CD14-positive monocyte (primary cell): ENCODE data around the gene GID8. TPM values are rescaled to one million over a fixed set of nuclear protein-coding genes. Genes with fewer than 3 reads are reported as not detected.

Experiments
- DNase-seq, 3 donors: peaks; one replicate each; pipeline ENCODE4 v3.0.0-alpha.2; 2011 to 2022
- H2AFZ ChIP-seq: 2 replicates; pipeline ENCODE4 v1.6.0; 2012; ENCODE audit warnings: mild to moderate bottlenecking, low read depth, low read length, inconsistent platforms; ENCODE audit not compliant: insufficient read depth, poor library complexity, severe bottlenecking
- H3K27ac ChIP-seq, 2 donors: 1 replicate in 1 of 2; 2 replicates in 1 of 2; pipeline ENCODE4 v1.5.1; 2012 to 2013; ENCODE audit warnings: low read length in 2 of 2, control low read depth in 1 of 2, inconsistent platforms in 1 of 2, low read depth in 1 of 2, mild to moderate bottlenecking in 1 of 2
- H3K27me3 ChIP-seq, 2 donors: one replicate each; pipeline versions ENCODE4 v1.6.0 to v1.6.1; 2011 to 2013; ENCODE audit warnings: low read length in 2 of 2; ENCODE audit not compliant: control insufficient read depth in 2 of 2, insufficient read depth in 2 of 2
- H3K36me3 ChIP-seq, 2 donors: replicated peaks in 1 of 2; 1 replicate in 1 of 2; 2 replicates in 1 of 2; pipeline versions ENCODE4 v1.5.1 to v1.6.1; 2012 to 2013; ENCODE audit warnings: low read length in 2 of 2, control low read depth in 1 of 2, inconsistent platforms in 1 of 2, mild to moderate bottlenecking in 1 of 2; ENCODE audit not compliant: insufficient read depth in 2 of 2, control insufficient read depth in 1 of 2
- H3K4me1 ChIP-seq, 2 donors: 1 replicate in 1 of 2; 2 replicates in 1 of 2; pipeline versions ENCODE4 v1.5.1 to v1.6.1; 2012 to 2013; ENCODE audit warnings: low read length in 2 of 2, control low read depth in 1 of 2, inconsistent platforms in 1 of 2, mild to moderate bottlenecking in 1 of 2, moderate library complexity in 1 of 2; ENCODE audit not compliant: insufficient read depth in 2 of 2, control insufficient read depth in 1 of 2
- H3K4me2 ChIP-seq: replicated peaks from 2 replicates; pipeline ENCODE3; 2012; ENCODE audit warnings: low read length, moderate library complexity, mild to moderate bottlenecking; ENCODE audit not compliant: poor library complexity, severe bottlenecking; ENCODE audit errors: extremely low read depth
- H3K4me3 ChIP-seq, 3 experiments: fragments of 200-600 bp in 1 of 3; sonication (generic) in 1 of 3; replicated peaks in 1 of 3; 1 replicate in 2 of 3; 2 replicates in 1 of 3; pipeline ENCODE4 v1.5.1; 2011 to 2013; ENCODE audit warnings: low read length in 3 of 3, mild to moderate bottlenecking in 3 of 3, control low read depth in 2 of 3, low read depth in 2 of 3, inconsistent platforms in 1 of 3, moderate library complexity in 1 of 3
- H3K79me2 ChIP-seq: 2 replicates; pipeline ENCODE4 v1.6.0; 2012; ENCODE audit warnings: mild to moderate bottlenecking, control low read depth, inconsistent platforms, low read length, moderate library complexity; ENCODE audit not compliant: insufficient read depth
- H3K9ac ChIP-seq: 2 replicates; pipeline ENCODE4 v1.6.0; 2017; ENCODE audit warnings: low read length, mild to moderate bottlenecking; ENCODE audit not compliant: insufficient read depth, poor library complexity, severe bottlenecking
- H3K9me3 ChIP-seq, 2 donors: replicated peaks in 1 of 2; 1 replicate in 1 of 2; 2 replicates in 1 of 2; pipeline versions ENCODE4 v1.5.1 to v1.6.1; 2012 to 2013; ENCODE audit warnings: low read length in 2 of 2, control low read depth in 1 of 2; ENCODE audit not compliant: control insufficient read depth in 1 of 2, insufficient read depth in 1 of 2
- H4K20me1 ChIP-seq: 2 replicates; pipeline ENCODE4 v1.6.0; 2012; ENCODE audit warnings: mild to moderate bottlenecking, low read length, control low read depth, moderate library complexity; ENCODE audit not compliant: insufficient read depth
- H3K27ac Mint-ChIP-seq, 7 donors: one replicate each; pipeline ENCODE4 v1.8.0; 2020; ENCODE audit warnings: mild to moderate bottlenecking in 7 of 7, mixed read lengths in 7 of 7, moderate library complexity in 6 of 7, inconsistent platforms in 2 of 7
- H3K27me3 Mint-ChIP-seq, 3 donors: one replicate each; pipeline ENCODE4 v1.8.0; 2021 to 2022; ENCODE audit warnings: low read depth in 3 of 3, mild to moderate bottlenecking in 3 of 3, mixed read lengths in 3 of 3, moderate library complexity in 3 of 3, inconsistent platforms in 1 of 3
- H3K36me3 Mint-ChIP-seq, 2 donors: one replicate each; pipeline ENCODE4 v1.8.0; 2020; ENCODE audit warnings: mixed read lengths in 2 of 2, inconsistent platforms in 1 of 2, mild to moderate bottlenecking in 1 of 2
- H3K4me1 Mint-ChIP-seq: one replicate; pipeline ENCODE4 v1.8.0; 2020; ENCODE audit warnings: mild to moderate bottlenecking, mixed read lengths
- H3K4me3 Mint-ChIP-seq, 2 donors: one replicate each; pipeline ENCODE4 v1.8.0; 2020; ENCODE audit warnings: mild to moderate bottlenecking in 2 of 2, mixed read lengths in 2 of 2, moderate library complexity in 1 of 2
- H3K9me3 Mint-ChIP-seq, 7 donors: one replicate each; pipeline ENCODE4 v1.8.0; 2020 to 2022; ENCODE audit warnings: mixed read lengths in 7 of 7, mild to moderate bottlenecking in 6 of 7, moderate library complexity in 6 of 7, inconsistent platforms in 2 of 7
- CTCF ChIP-seq: fragments of 200-600 bp; IDR thresholded peaks from one replicate; pipeline ENCODE4 v1.8.0; 2022; ENCODE audit warnings: antibody characterized with exemption, mild to moderate bottlenecking
- WGBS: methylation state at CpG from one replicate; pipeline ENCODE4 v1.1.5; 2013; ENCODE audit warnings: missing lambda C conversion rate; ENCODE audit not compliant: insufficient coverage; 5-methylcytosine and 5-hydroxymethylcytosine counted together
- intact Hi-C, 2 donors: fragments of 100-400 bp; cut with micrococcal nuclease; formaldehyde crosslinking; loops; one replicate each; pipeline versions ENCODE4 v1.15.0 to v1.15.1; 2023
- polyA plus RNA-seq, 3 donors: library from polyadenylated mRNA; depleted of rRNA in 1 of 3; unstranded in 2 of 3; stranded (reverse) in 1 of 3; fragments of 300-500 nt in 2 of 3; fragments of >200 nt in 1 of 3; fragmentation: Illumina TruSeq in 2 of 3; gene quantifications; 1 replicate in 2 of 3; 2 replicates in 1 of 3; pipeline ENCODE4 v1.2.3, GENCODE V29; 2012 to 2021

GID8 gene
- polyA plus RNA-seq, 3 donors, result 12.4 to 19.7 (median 12.7) TPM

DNA sequence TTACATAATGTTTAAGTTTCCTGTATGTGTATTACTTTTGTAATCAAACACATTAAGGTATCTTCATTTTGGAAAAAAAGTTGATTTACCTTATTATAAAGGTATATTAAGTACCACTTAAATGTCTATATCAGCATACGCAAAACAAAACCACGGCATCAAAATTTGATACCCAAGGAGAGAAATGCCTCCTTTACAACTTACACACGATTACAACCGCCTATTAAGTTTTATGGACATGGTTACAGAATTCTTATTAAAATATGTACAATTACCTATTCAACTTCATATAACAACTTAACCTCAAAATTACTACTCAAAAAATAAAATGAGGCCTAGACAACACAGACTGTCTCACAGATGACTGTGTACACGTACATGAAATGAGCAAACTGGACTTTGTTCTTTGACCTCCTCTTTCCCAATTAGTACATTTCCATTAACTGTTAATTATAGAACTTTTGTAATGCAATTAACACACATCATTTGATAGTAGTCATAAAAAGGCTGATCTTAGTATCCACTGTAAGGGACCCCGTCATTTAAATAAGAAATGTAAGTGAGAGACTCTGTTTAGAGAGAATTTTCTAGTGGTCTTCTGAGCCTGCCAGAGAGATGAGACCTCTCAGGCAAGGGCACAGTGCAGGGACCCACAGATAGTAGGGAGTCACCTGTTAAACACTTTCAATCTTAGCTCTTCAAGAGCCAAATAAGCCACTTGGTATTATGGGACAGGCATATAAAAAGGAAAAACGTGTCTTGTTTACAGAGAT is 14.1 kb upstream of the GID8 start:
- no peaks in the 10 kb centered on the region for H3K27me3 Mint-ChIP-seq
- Histone ChIP-seq H3K36me3 (no peaks in the 10 kb centered on the region), H3K4me3 (peak overlapping the region in 1 of 3 experiments; percentile 84), H3K9me3 (no peaks in the 10 kb centered on the region), H2AFZ (no peak overlapping the region), H3K79me2 (peaks cover 100% of the 10 kb centered on the region), H3K4me2 (peak overlapping the region; percentile 90), H4K20me1 (peaks cover 83% of the 10 kb centered on the region), H3K27me3 (no peaks in the 10 kb centered on the region), H3K27ac (peak overlapping the region in 1 of 2 donors; percentile 94), H3K4me1 (peaks cover 59 to 86% of the 10 kb centered on the region in 2 donors), H3K9ac (no peak overlapping the region)
- peak overlapping the region; percentile 96 to 97 for H3K4me3 Mint-ChIP-seq
- peaks cover 67% of the 10 kb centered on the region for H3K4me1 Mint-ChIP-seq
- intact Hi-C loops, result loop anchor here (2.0 to 10.0 kb wide), 2 partner anchors 15 to 129 kb away; partner anchors contain the start of genes GID8 (in 1 of the 2) and MRGBP (in 1 of the 2)
- no peak for TF ChIP-seq CTCF
- no peak for DNase-seq
- no peaks in the 10 kb centered on the region for H3K36me3 Mint-ChIP-seq
- H3K9me3 Mint-ChIP-seq, result peaks cover 0 to 2% (median 0%) of the 10 kb centered on the region in 7 donors
- WGBS, result no CpG with 5 or more reads among the region's 7 CpGs
- peak overlapping the region in 6 of 7 donors; percentile 15 to 96 (median 44) for H3K27ac Mint-ChIP-seq

- intact Hi-C loops, result loop anchor here (2.0 to 10.0 kb wide), 2 partner anchors 14 to 130 kb away; partner anchors contain the start of genes GID8 (in 1 of the 2) and MRGBP (in 1 of the 2)
- TF ChIP-seq CTCF, result no peak
- H3K4me3 Mint-ChIP-seq, result peak overlapping the region; percentile 96 to 97
- H3K4me3 ChIP-seq, result peak overlapping the region; percentile 84 to 91 (median 88)
- H3K4me1 Mint-ChIP-seq, result peaks cover 61% of the 10 kb centered on the region
- H3K27ac ChIP-seq, result peak overlapping the region in 1 of 2 donors; percentile 94
- H2AFZ ChIP-seq, result no peak overlapping the region
- no peaks in the 10 kb centered on the region for H3K36me3 Mint-ChIP-seq
- peak overlapping the region; percentile 96 for H3K9ac ChIP-seq
- no peaks in the 10 kb centered on the region for H3K27me3 ChIP-seq
- H3K4me1 ChIP-seq, result peaks cover 54 to 79% of the 10 kb centered on the region in 2 donors
- H3K27me3 Mint-ChIP-seq, result no peaks in the 10 kb centered on the region
- no peaks in the 10 kb centered on the region for H3K36me3 ChIP-seq
- H3K9me3 ChIP-seq, result no peaks in the 10 kb centered on the region
- peaks cover 76% of the 10 kb centered on the region for H4K20me1 ChIP-seq
- 56% methylated on average over 7 of the region's 12 CpGs for WGBS
- H3K27ac Mint-ChIP-seq, result peak overlapping the region; percentile 91 to 96 (median 95)
- H3K79me2 ChIP-seq, result peaks cover 99% of the 10 kb centered on the region
- peak in 2 of 3 donors; percentile 30 to 50 for DNase-seq
- peak overlapping the region; percentile 90 for H3K4me2 ChIP-seq
- H3K9me3 Mint-ChIP-seq, result peaks cover 0 to 2% (median 0%) of the 10 kb centered on the region in 7 donors
Observed at GRCh38 chr20:62924442-62925075, 13.4 kb upstream of the GID8 start.
